Vagina (tissue), 2 donors: ENCODE results near the gene DDX31. TPM values are rescaled to one million over a fixed set of nuclear protein-coding genes. Genes with fewer than 3 reads are reported as not detected.

ENCODE experiments used
- DNase-seq, 2 donors: peaks; one replicate each; pipeline ENCODE4 v3.0.0-alpha.2; 2017; ENCODE audit errors: extremely low spot score in 2 of 2
- H3K27ac ChIP-seq: fragments of 200-600 bp; sonication (generic); one replicate; pipeline ENCODE4 v1.5.1; 2019
- H3K27me3 ChIP-seq: fragments of 200-600 bp; sonication (generic); one replicate; pipeline ENCODE4 v1.5.1; 2019
- H3K36me3 ChIP-seq, 2 donors: fragments of 200-600 bp; sonication (generic); one replicate each; pipeline ENCODE4 v1.5.1; 2017 to 2019
- H3K4me1 ChIP-seq: fragments of 200-600 bp; sonication (generic); one replicate; pipeline ENCODE4 v1.5.1; 2019
- H3K4me3 ChIP-seq, 2 donors: fragments of 200-600 bp; sonication (generic); 1 replicate in 1 of 2; 2 replicates in 1 of 2; pipeline ENCODE4 v1.5.1; 2016 to 2019
- H3K9me3 ChIP-seq: fragments of 200-600 bp; sonication (generic); one replicate; pipeline ENCODE4 v1.5.1; 2019
- CTCF ChIP-seq, 3 experiments: fragments of 450-650 bp in 2 of 3; fragments of 200-600 bp in 1 of 3; sonication (generic) in 1 of 3; IDR thresholded peaks; one replicate each; pipeline ENCODE4 v1.5.1; 2017 to 2019; ENCODE audit warnings: antibody characterized with exemption in 3 of 3, mild to moderate bottlenecking in 2 of 3, moderate library complexity in 2 of 3
- POLR2A ChIP-seq, 2 donors: fragments of 450-650 bp; IDR thresholded peaks; one replicate each; pipeline ENCODE4 v1.6.1; 2017; ENCODE audit warnings: antibody characterized with exemption in 2 of 2, mild to moderate bottlenecking in 2 of 2, moderate library complexity in 2 of 2
- POLR2AphosphoS5 ChIP-seq, 2 donors: sonication (generic); formaldehyde crosslinking; IDR thresholded peaks; one replicate each; pipeline ENCODE4 v1.9.0; 2017; ENCODE audit warnings: antibody characterized with exemption in 2 of 2, mild to moderate bottlenecking in 2 of 2, low read depth in 1 of 2; ENCODE audit not compliant: insufficient read depth in 1 of 2
- intact Hi-C: fragments of 100-400 bp; cut with DNase I; formaldehyde crosslinking; loops from one replicate; pipeline ENCODE4 v1.15.1; 2023
- total RNA-seq: library from RNA; depleted of rRNA; stranded (reverse); fragments of >200 nt; gene quantifications from one replicate; pipeline ENCODE4 v1.2.3, GENCODE V29; 2016

The DDX31 gene
- total RNA-seq, 1 donor from 2014 or later, result 17.9 TPM

- Histone ChIP-seq H3K4me3 (no peak overlapping the region), H3K9me3 (no peaks in the 10 kb centered on the region), H3K4me1 (no peaks in the 10 kb centered on the region), H3K27ac (no peak overlapping the region), H3K27me3 (no peaks in the 10 kb centered on the region), H3K36me3 (peaks cover 0 to 81% of the 10 kb centered on the region in 2 donors)
- no peak for DNase-seq
- intact Hi-C loops, result no loop called here
- TF ChIP-seq POLR2A (IDR thresholded peaks at IDR 0.05) (no peak), POLR2AphosphoS5 (IDR thresholded peaks at IDR 0.05; ENCODE audit: insufficient read depth in 1 of 2, low read depth in 1 of 2) (no peak), CTCF (IDR thresholded peaks at IDR 0.05) (no peak)
These were observed 14.1 kb upstream of the DDX31 start for GRCh38 chr9:132683873-132684272.

- Histone ChIP-seq H3K27ac (no peak overlapping the region), H3K4me3 (no peak overlapping the region), H3K27me3 (no peaks in the 10 kb centered on the region), H3K4me1 (peaks cover under 1% of the 10 kb centered on the region), H3K9me3 (no peaks in the 10 kb centered on the region), H3K36me3 (peaks cover 0 to 70% of the 10 kb centered on the region in 2 donors)
- no peak for DNase-seq
- intact Hi-C loops, result no loop called here
- TF ChIP-seq POLR2A (IDR thresholded peaks at IDR 0.05), result no peak
- no peak for TF ChIP-seq POLR2AphosphoS5 (IDR thresholded peaks at IDR 0.05; ENCODE audit: insufficient read depth in 1 of 2, low read depth in 1 of 2)
- no peak for TF ChIP-seq CTCF (IDR thresholded peaks at IDR 0.05)
These were observed 11.8 kb upstream of the DDX31 start for GRCh38 chr9:132681561-132681960.

- intact Hi-C loops, result loop anchor here (10.0 kb wide), 1 partner anchor 195 kb away; the partner anchor contains the start of genes AK8 and SPACA9
- peaks cover 0 to 56% of the 10 kb centered on the region in 2 donors for H3K36me3 ChIP-seq
- no peaks in the 10 kb centered on the region for H3K9me3 ChIP-seq
These were observed 10.3 kb upstream of the DDX31 start for GRCh38 chr9:132679946-132680625.

GRCh38 chr9:132677976-132678375 is 8.2 kb upstream of the DDX31 start:
- H3K27me3 ChIP-seq, result no peaks in the 10 kb centered on the region
- peaks cover 0 to 37% of the 10 kb centered on the region in 2 donors for H3K36me3 ChIP-seq
- TF ChIP-seq POLR2A (IDR thresholded peaks at IDR 0.05) (no peak), CTCF (IDR thresholded peaks at IDR 0.05) (no peak), POLR2AphosphoS5 (IDR thresholded peaks at IDR 0.05; ENCODE audit: insufficient read depth in 1 of 2, low read depth in 1 of 2) (no peak)
- no peaks in the 10 kb centered on the region for H3K9me3 ChIP-seq
- no peak overlapping the region for H3K4me3 ChIP-seq
- DNase-seq, result no peak
- peaks cover 20% of the 10 kb centered on the region for H3K4me1 ChIP-seq
- intact Hi-C loops, result loop anchor here (10.0 kb wide), 1 partner anchor 197 kb away; the partner anchor contains the start of genes AK8 and SPACA9
- H3K27ac ChIP-seq, result no peak overlapping the region

More at GRCh38 chr9:132679946-132680625, 10.3 kb upstream of the DDX31 start:
- peaks cover 7% of the 10 kb centered on the region for H3K4me1 ChIP-seq
- DNase-seq, result no peak
- H3K4me3 ChIP-seq, result no peak overlapping the region
- H3K27me3 ChIP-seq, result no peaks in the 10 kb centered on the region
- H3K27ac ChIP-seq, result no peak overlapping the region
- TF ChIP-seq CTCF (IDR thresholded peaks at IDR 0.05), result no peak
- TF ChIP-seq POLR2A (IDR thresholded peaks at IDR 0.05), result no peak
- TF ChIP-seq POLR2AphosphoS5 (IDR thresholded peaks at IDR 0.05; ENCODE audit: insufficient read depth in 1 of 2, low read depth in 1 of 2), result no peak

GRCh38 chr9:132674485-132674884 is 4.7 kb upstream of the DDX31 start:
- peaks cover 42% of the 10 kb centered on the region for H3K4me1 ChIP-seq
- peaks cover 0 to 17% of the 10 kb centered on the region in 2 donors for H3K36me3 ChIP-seq
- no peak overlapping the region for H3K4me3 ChIP-seq
- no peaks in the 10 kb centered on the region for H3K9me3 ChIP-seq
- DNase-seq, result no peak
- H3K27me3 ChIP-seq, result no peaks in the 10 kb centered on the region
- no peak overlapping the region for H3K27ac ChIP-seq
- intact Hi-C loops, result loop anchor here (10.0 kb wide), 1 partner anchor 200 kb away; the partner anchor contains the start of genes AK8 and SPACA9
- no peak for TF ChIP-seq CTCF (IDR thresholded peaks at IDR 0.05)
- TF ChIP-seq POLR2A (IDR thresholded peaks at IDR 0.05), result no peak
- TF ChIP-seq POLR2AphosphoS5 (IDR thresholded peaks at IDR 0.05; ENCODE audit: insufficient read depth in 1 of 2, low read depth in 1 of 2), result no peak
